HG03378 (cell line): ENCODE results near the gene CELA2B.
"Not testable (repeated sequence)": the region's sequence is repeated elsewhere in the genome, so short reads cannot be mapped to it uniquely, and the experiment has no call there.

ENCODE experiments used
- ATAC-seq: cut with Tn5 transposase; IDR thresholded peaks from one replicate; pipeline ENCODE4 v1.9.1; 2021; ENCODE audit warnings: mild to moderate bottlenecking, moderate library complexity; ENCODE audit not compliant: unreplicated experiment

The CELA2B gene

GRCh38 chr1:15492596-15492995 lies 16.7 kb downstream of the CELA2B start:
- ATAC-seq, result no peak

- no peak for ATAC-seq
Observed at GRCh38 chr1:15493869-15494390, 18.0 kb downstream of the CELA2B start.

- no peak for ATAC-seq
Observed at GRCh38 chr1:15500184-15501178, 24.6 kb downstream of the CELA2B start.

- no peak for ATAC-seq
Observed at GRCh38 chr1:15501208-15502032, 25.5 kb downstream of the CELA2B start.

GRCh38 chr1:15504436-15504835 lies 28.5 kb downstream of the CELA2B start:
- ATAC-seq, result no peak

- no peak for ATAC-seq
Observed at GRCh38 chr1:15506831-15507230, 30.9 kb downstream of the CELA2B start.

- no peak for ATAC-seq
Observed at GRCh38 chr1:15507278-15507677, 31.4 kb downstream of the CELA2B start.

- ATAC-seq, result no peak
Observed at GRCh38 chr1:15508700-15509487, 33.0 kb downstream of the CELA2B start.

- ATAC-seq, result no peak
Observed at GRCh38 chr1:15509586-15509985, 33.7 kb downstream of the CELA2B start.

GRCh38 chr1:15510611-15511405 lies 34.9 kb downstream of the CELA2B start:
- ATAC-seq, result no peak

- no peak for ATAC-seq
Observed at GRCh38 chr1:15513192-15513591, 37.3 kb downstream of the CELA2B start.

- ATAC-seq, result no peak
Observed at GRCh38 chr1:15513919-15514318, 38.0 kb downstream of the CELA2B start.

GRCh38 chr1:15514557-15514956 lies 38.7 kb downstream of the CELA2B start:
- ATAC-seq, result not testable (repeated sequence)

GRCh38 chr1:15515022-15515663 lies 39.2 kb downstream of the CELA2B start:
- ATAC-seq, result no peak

- no peak for ATAC-seq
Observed at GRCh38 chr1:15519625-15520024, 43.7 kb downstream of the CELA2B start.

- ATAC-seq, result not testable (repeated sequence)
Observed at GRCh38 chr1:15521206-15521906, 45.5 kb downstream of the CELA2B start.

GRCh38 chr1:15522551-15522950 lies 46.6 kb downstream of the CELA2B start:
- no peak for ATAC-seq

- ATAC-seq, result no peak
Observed at GRCh38 chr1:15523104-15524020, 47.5 kb downstream of the CELA2B start.
